HCT116 (cell line): ENCODE measurements around the gene CDH26. TPM values are rescaled to one million over a fixed set of nuclear protein-coding genes. Genes with fewer than 3 reads are reported as not detected.

Source experiments
- ATAC-seq: fragments of 200-7000 bp; cut with Tn5 transposase; 2 replicates; pipeline ENCODE4 v1.9.1; 2020; ENCODE audit warnings: mild to moderate bottlenecking, moderate library complexity
- BruUV-seq: library from RNA; stranded (reverse); fragments of 400-500 nt; replicated peaks from 2 replicates; lab custom pipeline; 2021; lab: Mats Ljungman, UMichigan
- CTCF ChIA-PET: fragments of 300-600 bp; sonication (Branson Sonifier 250); formaldehyde crosslinking; loops from one replicate; lab custom pipeline; 2021; ENCODE audit warnings: antibody characterized with exemption; lab: Charles Lee
- POLR2A ChIA-PET: fragments of 300-600, 350-600 bp; sonication (Branson Sonifier 250); formaldehyde crosslinking; loops from one replicate; lab custom pipeline; 2021; ENCODE audit warnings: antibody characterized with exemption; lab: Charles Lee
- RAD21 ChIA-PET, 2 experiments: fragments of 300-600 bp; sonication (Branson Sonifier 250); formaldehyde crosslinking; loops; one replicate each; lab custom pipeline; 2023; ENCODE audit warnings: low total read pairs in 2 of 2; ENCODE audit not compliant: uncharacterized antibody in 2 of 2, unreplicated experiment in 2 of 2, low non-redundant PET in 1 of 2; lab: Charles Lee
- DNase-seq: peaks from one replicate; pipeline ENCODE4 v3.0.0-alpha.2; 2010; ENCODE audit warnings: low read depth, low spot score
- H2AFZ ChIP-seq: fragments of 200-600 bp; shearing (Covaris generic), sonication (generic); 2 replicates; pipeline ENCODE4 v1.6.1; 2017; ENCODE audit warnings: low read depth, mixed run types, mixed read lengths, antibody characterized with exemption, low read length; ENCODE audit not compliant: poor library complexity, severe bottlenecking
- H3K27ac ChIP-seq: 2 replicates; pipeline ENCODE4 v1.5.1; 2012; ENCODE audit warnings: low read depth, low read length
- H3K27me3 ChIP-seq: fragments of 200-600 bp; sonication (generic); 2 replicates; pipeline ENCODE4 v1.6.1; 2016; ENCODE audit warnings: mixed run types, low read length, mixed read lengths; ENCODE audit not compliant: insufficient read depth
- H3K36me3 ChIP-seq, 2 experiments: fragments of 200-500 bp in 1 of 2; fragments of 200-600 bp in 1 of 2; sonication (Bioruptor generic) in 1 of 2; sonication (generic) in 1 of 2; 2 replicates each; pipeline versions ENCODE4 v1.5.1 to v1.6.1; 2014 to 2016; ENCODE audit warnings: low read length in 2 of 2, inconsistent platforms in 1 of 2, mixed read lengths in 1 of 2, mixed run types in 1 of 2; ENCODE audit not compliant: insufficient read depth in 2 of 2, control insufficient read depth in 1 of 2
- H3K4me1 ChIP-seq, 2 experiments: fragments of 200-600 bp in 1 of 2; sonication (generic) in 1 of 2; 2 replicates each; pipeline versions ENCODE4 v1.5.1 to v1.6.1; 2012 to 2017; ENCODE audit warnings: low read length in 2 of 2, inconsistent platforms in 1 of 2, mild to moderate bottlenecking in 1 of 2, mixed read lengths in 1 of 2, mixed run types in 1 of 2, moderate library complexity in 1 of 2; ENCODE audit not compliant: insufficient read depth in 2 of 2, control insufficient read depth in 1 of 2
- H3K4me2 ChIP-seq: fragments of 200-600 bp; sonication (generic); 2 replicates; pipeline ENCODE4 v1.6.1; 2017; ENCODE audit warnings: mixed run types, low read length, mixed read lengths
- H3K4me3 ChIP-seq, 2 experiments: fragments of 200-600 bp in 1 of 2; sonication (generic) in 1 of 2; replicated peaks in 1 of 2; 2 replicates each; pipeline ENCODE4 v1.5.1; 2011 to 2016; ENCODE audit warnings: low read length in 2 of 2, control low read depth in 1 of 2, low read depth in 1 of 2, mild to moderate bottlenecking in 1 of 2, mixed read lengths in 1 of 2, mixed run types in 1 of 2
- H3K79me2 ChIP-seq: fragments of 200-600 bp; sonication (generic); 2 replicates; pipeline ENCODE4 v1.6.1; 2017; ENCODE audit warnings: mild to moderate bottlenecking, mixed run types, low read length, moderate library complexity, mixed read lengths; ENCODE audit not compliant: insufficient read depth
- H3K9ac ChIP-seq: fragments of 200-600 bp; sonication (generic); 2 replicates; pipeline ENCODE4 v1.6.1; 2016; ENCODE audit warnings: low read length, mixed read lengths
- H3K9me2 ChIP-seq: fragments of 200-600 bp; sonication (generic), shearing (Covaris generic); 2 replicates; pipeline ENCODE4 v1.6.1; 2017; ENCODE audit warnings: mixed run types, mild to moderate bottlenecking, moderate library complexity; ENCODE audit not compliant: insufficient read depth
- H3K9me3 ChIP-seq, 2 experiments: fragments of 200-500 bp in 1 of 2; fragments of 200-600 bp in 1 of 2; sonication (Bioruptor generic) in 1 of 2; sonication (generic) in 1 of 2; 2 replicates each; pipeline ENCODE4 v1.6.1; 2014 to 2017; ENCODE audit warnings: low read length in 2 of 2, mixed read lengths in 2 of 2, inconsistent platforms in 1 of 2, low read depth in 1 of 2, mild to moderate bottlenecking in 1 of 2, mixed run types in 1 of 2, moderate library complexity in 1 of 2; ENCODE audit not compliant: control insufficient read depth in 1 of 2, insufficient read depth in 1 of 2
- H4K20me1 ChIP-seq: fragments of 200-600 bp; sonication (generic), shearing (Covaris generic); 2 replicates; pipeline ENCODE4 v1.6.1; 2017; ENCODE audit warnings: mixed run types, mild to moderate bottlenecking, moderate library complexity; ENCODE audit not compliant: insufficient read depth
- ATF3 ChIP-seq: IDR thresholded peaks from 2 replicates; pipeline ENCODE4 v1.6.1; 2012
- CBX3 ChIP-seq: IDR thresholded peaks from 2 replicates; pipeline ENCODE4 v1.6.1; 2012; ENCODE audit warnings: low read depth
- CTCF ChIP-seq, 3 experiments: fragments of 200-600 bp in 1 of 3; sonication (generic) in 1 of 3; IDR thresholded peaks in 2 of 3; conservative IDR thresholded peaks in 1 of 3; 2 replicates each; pipeline ENCODE4 v1.5.1; 2012 to 2017; ENCODE audit warnings: low read depth in 2 of 3, low read length in 2 of 3, antibody characterized with exemption in 1 of 3, borderline replicate concordance in 1 of 3, control low read depth in 1 of 3, mild to moderate bottlenecking in 1 of 3, mixed read lengths in 1 of 3, mixed run types in 1 of 3, moderate library complexity in 1 of 3; ENCODE audit not compliant: insufficient read depth in 1 of 3
- EGR1 ChIP-seq: IDR thresholded peaks from 2 replicates; pipeline ENCODE4 v1.6.1; 2012; ENCODE audit warnings: low read depth
- ELF1 ChIP-seq: IDR thresholded peaks from 2 replicates; pipeline ENCODE4 v1.6.1; 2012; ENCODE audit warnings: low read depth, borderline replicate concordance
- EZH2phosphoT487 ChIP-seq: fragments of 200-600 bp; IDR thresholded peaks from 2 replicates; pipeline ENCODE4 v1.6.1; 2018; ENCODE audit warnings: antibody characterized with exemption, borderline replicate concordance
- FOSL1 ChIP-seq: IDR thresholded peaks from 2 replicates; pipeline ENCODE4 v1.6.1; 2012; ENCODE audit warnings: low read depth
- JUND ChIP-seq: IDR thresholded peaks from 2 replicates; pipeline ENCODE4 v1.6.1; 2012
- MAX ChIP-seq: IDR thresholded peaks from 2 replicates; pipeline ENCODE4 v1.6.1; 2012
- POLR2A ChIP-seq: IDR thresholded peaks from 2 replicates; pipeline ENCODE4 v1.7.0; 2011; ENCODE audit warnings: borderline replicate concordance; ENCODE audit not compliant: insufficient read depth, insufficient read length; ENCODE audit errors: extremely low read depth
- RAD21 ChIP-seq: IDR thresholded peaks from 2 replicates; pipeline ENCODE4 v1.6.1; 2012; ENCODE audit warnings: low read depth, mild to moderate bottlenecking
- REST ChIP-seq: IDR thresholded peaks from 2 replicates; pipeline ENCODE4 v1.6.1; 2012; ENCODE audit warnings: low read depth
- SP1 ChIP-seq: IDR thresholded peaks from 2 replicates; pipeline ENCODE4 v1.6.1; 2012; ENCODE audit warnings: low read depth
- TCF7L2 ChIP-seq: IDR thresholded peaks from 2 replicates; pipeline ENCODE4 v1.7.0; 2011; ENCODE audit warnings: borderline replicate concordance, inconsistent platforms; ENCODE audit not compliant: insufficient read depth, insufficient read length; ENCODE audit errors: extremely low read depth
- YY1 ChIP-seq: IDR thresholded peaks from 2 replicates; pipeline ENCODE4 v1.6.1; 2011; ENCODE audit warnings: low read length, low read depth, moderate library complexity, mild to moderate bottlenecking; ENCODE audit not compliant: insufficient replicate concordance; ENCODE audit errors: extremely low read depth
- ZBTB33 ChIP-seq: IDR thresholded peaks from 2 replicates; pipeline ENCODE4 v1.6.1; 2011; ENCODE audit warnings: mild to moderate bottlenecking, low read length, moderate library complexity; ENCODE audit not compliant: insufficient replicate concordance; ENCODE audit errors: extremely low read depth
- ZFX ChIP-seq: fragments of 450-650 bp; IDR thresholded peaks from 2 replicates; pipeline ENCODE4 v1.6.1; 2017
- ZNF274 ChIP-seq: fragments of 200-500 bp; sonication (Bioruptor generic); IDR thresholded peaks from 2 replicates; pipeline ENCODE4 v1.6.1; 2014; ENCODE audit warnings: mild to moderate bottlenecking, low read depth, low read length, inconsistent platforms
- intact Hi-C: fragments of 100-400 bp; cut with micrococcal nuclease; formaldehyde crosslinking; loops from 2 replicates; pipeline ENCODE4 v1.10.0; 2022
- total RNA-seq: library from RNA; stranded (reverse); gene quantifications from one replicate; pipeline ENCODE4 v1.2.1, GENCODE V29; 2021; ENCODE audit not compliant: unreplicated experiment

Gene CDH26
- total RNA-seq, 1 experiment from 2014 or later, result 0.34 TPM

- no TSS peak for BruUV-seq
- intact Hi-C loops, result no loop called here
- ChIA-PET RAD21 (no interaction called here), CTCF (interaction anchor here (1.2 kb wide), 1 partner anchor 66 kb away, joined by 3 read pairs; no protein-coding TSS in a partner anchor), POLR2A (no interaction called here)
- DNase-seq, result no peak
- Histone ChIP-seq H3K4me2 (no peak overlapping the region), H3K9me3 (no peaks in the 10 kb centered on the region; a peak in 1 of 4 replicates), H3K79me2 (no peaks in the 10 kb centered on the region), H2AFZ (no peak overlapping the region), H3K36me3 (no peaks in the 10 kb centered on the region), H3K27ac (no peak overlapping the region), H3K4me1 (no peaks in the 10 kb centered on the region), H3K9ac (no peak overlapping the region), H3K4me3 (no peak overlapping the region), H3K27me3 (no peaks in the 10 kb centered on the region), H3K9me2 (no peaks in the 10 kb centered on the region), H4K20me1 (no peaks in the 10 kb centered on the region)
- 0 out of 2 replicates have a peak, but pooled peaks have one; percentile 6 for ATAC-seq
- TF ChIP-seq ELF1 (no peak), EZH2phosphoT487 (no peak), MAX (no peak), POLR2A (no peak), YY1 (no peak), JUND (no peak), ATF3 (no peak), ZNF274 (no peak), EGR1 (no peak), ZFX (no peak), TCF7L2 (no peak), CBX3 (no peak), FOSL1 (no peak), REST (no peak), CTCF (IDR thresholded peaks at IDR 0.05 in 2 of 3, conservative IDR thresholded peaks at IDR 0.05 in 1 of 3; ENCODE audit: borderline replicate concordance in 1 of 3, insufficient read depth in 1 of 3, low read depth in 2 of 3, low read length in 2 of 3) (no peak), ZBTB33 (no peak), RAD21 (no peak), SP1 (no peak)
Observed at GRCh38 chr20:60010689-60011458, 52.7 kb downstream of the CDH26 start.
